WI38 (cell line): ENCODE measurements around the gene TLK1.

Experiments used
- H3K4me3 ChIP-seq: 2 replicates; pipeline ENCODE4 v1.5.1; 2011; ENCODE audit warnings: low read depth, mild to moderate bottlenecking, control low read depth, low read length
- CTCF ChIP-seq: IDR thresholded peaks from 2 replicates; pipeline ENCODE4 v1.5.1; 2012; ENCODE audit warnings: low read depth, mild to moderate bottlenecking, control low read depth, low read length

The TLK1 gene

GRCh38 chr2:171160119-171160955 is at the start of gene TLK1:
Gene TLK1, minus strand, starts transcription at chr2:171160893. Its CDS starts 465 bp downstream, at chr2:171160428.
- peak within 1 kb of the TSS; percentile 95 for H3K4me3 ChIP-seq
- TF ChIP-seq CTCF, result no peak

DNA sequence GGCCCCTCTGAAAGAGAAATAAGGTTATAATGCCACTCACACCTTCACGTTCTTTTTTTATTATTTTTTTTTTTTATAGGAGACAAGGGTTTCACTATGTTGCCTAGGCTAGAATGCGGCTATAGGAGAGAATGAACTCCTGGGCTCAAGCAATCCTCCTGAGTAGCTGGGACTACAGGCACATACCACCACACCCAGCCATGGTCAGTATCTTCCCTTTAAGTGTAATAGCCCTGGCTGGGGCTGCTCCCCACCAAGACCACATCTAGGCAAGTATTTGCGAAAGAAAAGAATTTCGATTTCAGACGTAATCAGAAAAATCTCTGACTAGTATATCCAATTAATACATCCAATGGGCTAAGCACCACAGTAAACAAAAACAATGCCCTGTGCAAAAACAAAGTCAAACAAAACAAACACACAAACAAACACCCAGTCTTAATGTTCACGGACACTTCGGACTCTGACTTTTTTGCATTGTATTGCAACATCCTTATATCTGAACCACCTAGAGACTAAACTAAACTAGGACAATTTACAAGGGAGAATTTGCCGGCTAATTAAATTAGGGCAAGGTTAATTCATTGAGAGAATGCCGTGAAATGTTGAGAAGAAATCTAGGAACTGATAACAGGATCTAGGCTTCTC is 49.6 kb upstream of the TLK1 start:
- H3K4me3 ChIP-seq, result no peak overlapping the region
- TF ChIP-seq CTCF, result no peak

DNA sequence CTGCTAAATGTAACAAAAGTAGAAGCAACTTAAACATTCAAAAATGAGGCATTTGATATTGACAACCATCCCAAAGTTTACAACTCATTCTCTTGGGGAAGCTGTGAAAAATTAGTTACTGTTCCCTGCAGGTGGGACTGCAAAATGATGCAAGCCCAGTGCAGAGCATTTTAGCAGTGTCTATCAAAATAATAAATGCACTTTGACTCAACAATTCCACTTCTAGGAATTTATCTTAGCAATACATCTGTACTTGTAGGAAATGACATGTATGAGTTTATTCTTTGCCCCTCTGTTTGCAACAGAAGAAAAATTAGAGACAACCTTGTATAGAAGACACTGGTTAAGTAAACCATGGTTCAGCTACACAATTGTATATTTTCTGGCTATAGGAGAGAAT is 48.0 kb upstream of the TLK1 start:
- TF ChIP-seq CTCF, result no peak
- no peak overlapping the region for H3K4me3 ChIP-seq

DNA sequence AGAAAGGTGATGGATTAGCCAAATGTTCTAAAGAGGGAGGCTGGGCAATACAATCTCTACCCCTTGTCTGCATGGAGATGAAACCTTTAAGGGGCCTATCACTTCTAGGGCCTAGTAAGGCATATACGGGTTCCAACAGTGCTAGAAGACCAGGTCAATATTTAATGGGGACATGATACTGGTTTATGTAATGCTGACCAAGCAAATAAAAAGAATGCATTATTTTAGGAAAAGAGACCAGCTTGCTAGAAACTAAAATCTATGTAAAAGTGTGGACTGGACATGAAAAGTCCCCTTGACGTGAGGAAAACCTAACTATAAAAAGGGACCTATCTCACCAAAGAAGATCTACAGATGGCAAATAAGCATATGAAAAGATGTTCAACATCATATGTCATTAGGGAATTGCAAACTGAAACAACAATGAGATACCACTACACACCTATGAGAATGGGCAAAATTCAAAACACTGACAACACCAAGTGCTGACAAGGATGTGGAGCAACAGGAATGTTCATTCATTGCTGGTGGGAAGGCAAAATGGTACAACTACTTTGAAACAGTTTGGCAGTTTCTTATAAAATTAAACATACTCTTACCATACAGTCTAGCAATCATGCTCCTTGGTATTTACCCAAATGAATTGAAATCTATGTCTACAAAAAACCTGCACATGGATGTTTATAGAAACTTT is 45.9 kb upstream of the TLK1 start:
- TF ChIP-seq CTCF, result no peak
- H3K4me3 ChIP-seq, result no peak overlapping the region

DNA sequence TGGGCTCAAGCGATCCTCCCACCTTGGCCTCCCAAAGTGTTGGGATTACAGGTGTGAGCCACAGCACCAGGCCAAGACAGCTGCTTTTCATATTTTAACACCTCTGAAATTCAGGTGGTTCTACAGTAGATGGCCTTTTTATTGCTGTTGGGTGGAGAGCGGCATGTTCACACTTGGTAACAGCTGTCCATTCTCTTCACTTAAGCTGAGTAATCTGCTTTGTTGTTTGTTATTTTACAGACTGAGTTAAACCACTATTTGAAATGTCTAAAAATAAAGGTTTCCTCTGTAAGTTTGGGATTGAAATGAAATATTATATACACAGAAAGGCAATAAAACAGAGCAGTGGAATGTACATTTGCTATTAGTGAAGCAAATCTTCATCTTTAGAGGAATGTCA is 44.9 kb upstream of the TLK1 start:
- H3K4me3 ChIP-seq, result no peak overlapping the region
- TF ChIP-seq CTCF, result no peak

GRCh38 chr2:171201767-171202166 is 41.1 kb upstream of the TLK1 start:
- no peak for TF ChIP-seq CTCF
- no peak overlapping the region for H3K4me3 ChIP-seq

- TF ChIP-seq CTCF, result no peak
- no peak overlapping the region for H3K4me3 ChIP-seq
Measured at GRCh38 chr2:171201271-171201670, 40.6 kb upstream of the TLK1 start.
